Measurements from ENCODE around the gene RFC2. TPM values are rescaled to one million over a fixed set of nuclear protein-coding genes. Genes with fewer than 3 reads are reported as not detected.

Gene RFC2
- polyA plus RNA-seq, 3 donors: 40.8 to 50.2 (median 42.4) TPM

DNA sequence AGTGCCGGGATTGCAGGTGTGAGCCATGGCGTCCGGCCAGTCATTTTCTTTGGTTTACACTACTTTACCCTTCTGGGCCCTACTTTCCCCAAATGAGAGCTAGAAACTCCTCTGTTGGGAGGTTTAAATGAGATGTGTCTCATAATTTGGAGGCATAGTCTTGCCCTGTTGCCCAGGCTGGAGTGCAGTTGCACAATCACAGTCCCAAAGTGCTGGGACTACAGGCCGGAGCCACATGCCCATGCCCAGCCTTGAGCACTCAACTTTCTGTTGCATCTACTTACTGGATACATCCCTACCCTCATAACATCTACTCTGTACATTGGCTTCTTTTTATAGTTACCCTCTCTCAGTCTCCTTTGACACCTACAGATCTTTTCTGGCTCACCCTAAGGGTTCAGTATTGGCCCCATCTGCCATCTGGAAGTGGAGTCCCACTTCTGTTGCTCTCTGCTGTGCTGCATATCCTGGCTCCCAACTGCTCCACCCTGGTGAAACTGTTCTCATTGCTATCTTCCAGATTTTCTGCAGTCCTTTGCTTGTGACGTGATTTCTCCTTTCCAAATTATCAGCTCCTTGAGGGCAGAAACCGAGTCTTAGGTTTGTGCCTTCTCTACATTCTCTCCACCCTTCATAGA lies 71.6 kb downstream of the RFC2 start:
- DNase-seq (ENCODE audit: extremely low read depth in 1 of 11, low read depth in 9 of 11, low spot score in 4 of 11): no peak

GRCh38 chr7:74181821-74182220 lies 72.4 kb downstream of the RFC2 start:
- no peak for DNase-seq (ENCODE audit: extremely low read depth in 1 of 11, low read depth in 9 of 11, low spot score in 4 of 11)

Other genes with a start within 250 kb of the RFC2 start
- gene ELN, start 226.2 kb downstream of the RFC2 start, polyA plus RNA-seq (ENCODE audit: insufficient read length in 3 of 3): 10 to 100 TPM; 42.8 to 95.7 (median 72.8) TPM
- 10 to 100 TPM; 18.3 to 26.6 (median 25.1) TPM for gene LIMK1, start 170.6 kb downstream of the RFC2 start, polyA plus RNA-seq (ENCODE audit: insufficient read length in 3 of 3)
- gene EIF4H, start 80.0 kb downstream of the RFC2 start, polyA plus RNA-seq (ENCODE audit: insufficient read length in 3 of 3): 100 to 1,000 TPM; 290 to 334 (median 299) TPM
- gene LAT2, start 44.4 kb downstream of the RFC2 start, polyA plus RNA-seq (ENCODE audit: insufficient read length in 3 of 3): 1 to 10 TPM; 2.6 to 3.5 (median 3.2) TPM
- 10 to 100 TPM; 19.6 to 32.6 (median 28.7) TPM for gene CLIP2, start 35.0 kb upstream of the RFC2 start, polyA plus RNA-seq (ENCODE audit: insufficient read length in 3 of 3)
- gene GTF2IRD1, start 199.5 kb upstream of the RFC2 start, polyA plus RNA-seq (ENCODE audit: insufficient read length in 3 of 3): 10 to 100 TPM; 52.0 to 55.1 (median 53.6) TPM

Measured in renal cortex interstitium (tissue), 11 donors.